Aorta (tissue), 5 donors: Measurements from ENCODE around the gene LGALS9C. TPM values are rescaled to one million over a fixed set of nuclear protein-coding genes. Genes with fewer than 3 reads are reported as not detected.
"Not testable (repeated sequence)": the region's sequence is repeated elsewhere in the genome, so short reads cannot be mapped to it uniquely, and the experiment has no call there.

Experiments used
- ATAC-seq: fragments of 200-7000 bp; cut with Tn5 transposase; one replicate; pipeline ENCODE4 v1.9.1; 2022; ENCODE audit warnings: moderate library complexity; ENCODE audit not compliant: low FRiP score
- DNase-seq, 2 donors: peaks; one replicate each; pipeline ENCODE4 v3.0.0-alpha.2; 2020
- H3K27ac ChIP-seq, 2 donors: one replicate each; pipeline ENCODE4 v1.5.1; 2013; ENCODE audit warnings: low read length in 2 of 2, mild to moderate bottlenecking in 2 of 2, moderate library complexity in 2 of 2, control low read depth in 1 of 2, inconsistent platforms in 1 of 2, low read depth in 1 of 2
- H3K27me3 ChIP-seq, 2 donors: one replicate each; pipeline ENCODE4 v1.6.1; 2013; ENCODE audit warnings: control low read depth in 1 of 2, low read length in 1 of 2, mild to moderate bottlenecking in 1 of 2, moderate library complexity in 1 of 2; ENCODE audit not compliant: insufficient read depth in 2 of 2, control insufficient read depth in 1 of 2
- H3K36me3 ChIP-seq, 2 donors: one replicate each; pipeline ENCODE4 v1.6.1; 2013; ENCODE audit warnings: control low read depth in 1 of 2, low read length in 1 of 2, mild to moderate bottlenecking in 1 of 2; ENCODE audit not compliant: insufficient read depth in 2 of 2, control insufficient read depth in 1 of 2
- H3K4me1 ChIP-seq, 2 donors: one replicate each; pipeline ENCODE4 v1.6.1; 2013; ENCODE audit warnings: low read length in 2 of 2, control low read depth in 1 of 2, mild to moderate bottlenecking in 1 of 2, moderate library complexity in 1 of 2; ENCODE audit not compliant: insufficient read depth in 2 of 2, control insufficient read depth in 1 of 2
- H3K4me3 ChIP-seq, 2 donors: one replicate each; pipeline ENCODE4 v1.5.1; 2013; ENCODE audit warnings: low read length in 2 of 2, control low read depth in 1 of 2, mild to moderate bottlenecking in 1 of 2
- H3K9me3 ChIP-seq: one replicate; pipeline ENCODE4 v1.6.1; 2013; ENCODE audit warnings: mild to moderate bottlenecking, low read length; ENCODE audit not compliant: control insufficient read depth
- WGBS, 2 donors: extraction: QIAGEN DNeasy Blood & Tissue Kit; methylation state at CpG; one replicate each; pipeline ENCODE4 v1.1.7; 2013; 5-methylcytosine and 5-hydroxymethylcytosine counted together
- intact Hi-C, 2 donors: fragments of 100-400 bp; cut with DNase I; formaldehyde crosslinking; loops; one replicate each; pipeline versions ENCODE4 v1.14.2 to v1.15.0; 2022
- polyA plus RNA-seq, 2 donors: library from polyadenylated mRNA; stranded (reverse); fragments of 200-250 nt; gene quantifications; one replicate each; pipeline ENCODE4 v1.2.3, GENCODE V29; 2013
- total RNA-seq, 2 donors: library from RNA; stranded (reverse); fragmentation: NEBNext Ultra II Directional; extraction: Animal tissue kit (Norgen Biotek cat#: 25700); gene quantifications; one replicate each; pipeline ENCODE4 v1.2.1, GENCODE V29; 2021
- donor health status: healthy with polysubstance abuse.
- donor health status: Bipolar disorder and iron deficiency.
- donor health status: DM: no; HTN: no; CAD: no.
- donor health status: DM: no; HTN: no; CAD: no.
- donor health status: DM: yes; HTN: yes; CAD: no.

The LGALS9C gene
- total and polyA plus RNA-seq, 4 donors: 0.18 to 1.5 TPM; not detected in 2

DNA sequence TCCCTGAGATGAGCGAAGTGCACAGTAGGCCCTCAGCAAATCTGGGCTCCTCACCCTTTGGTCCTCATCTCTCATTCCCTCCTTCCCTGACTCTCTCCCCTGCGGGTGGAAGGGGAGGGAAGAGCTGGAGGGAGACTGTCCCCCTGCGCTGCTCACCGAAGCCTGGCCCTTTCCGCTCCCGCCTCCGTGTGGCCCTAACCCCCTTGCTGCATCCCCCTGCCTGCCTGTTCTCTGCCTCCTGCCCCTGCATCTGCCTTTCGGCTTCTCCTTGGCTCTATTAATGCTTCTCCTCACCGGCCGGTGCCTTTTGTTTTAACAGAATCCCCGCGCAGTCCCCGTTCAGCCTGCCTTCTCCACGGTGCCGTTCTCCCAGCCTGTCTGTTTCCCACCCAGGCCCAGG is 12.0 kb downstream of the LGALS9C start:
- ATAC-seq, intact Hi-C loops: not testable (repeated sequence)
- WGBS, 2 donors: 59 to 61% methylated on average over 12 to 14 of the region's 15 CpGs

GRCh38 chr17:18490016-18490415 is 13.4 kb downstream of the LGALS9C start:
- H3K36me3 ChIP-seq, DNase-seq, intact Hi-C loops, H3K27me3 ChIP-seq, H3K27ac ChIP-seq, H3K4me1 ChIP-seq, H3K4me3 ChIP-seq, H3K9me3 ChIP-seq, ATAC-seq: not testable (repeated sequence)
- WGBS, 2 donors: 91 to 95% methylated on average over 2 to 3 of the region's 7 CpGs

More for the DNA sequence above, 12.0 kb downstream of the LGALS9C start:
- DNase-seq, H3K4me1 ChIP-seq, H3K36me3 ChIP-seq, H3K27me3 ChIP-seq, H3K27ac ChIP-seq, H3K9me3 ChIP-seq, H3K4me3 ChIP-seq: not testable (repeated sequence)

DNA sequence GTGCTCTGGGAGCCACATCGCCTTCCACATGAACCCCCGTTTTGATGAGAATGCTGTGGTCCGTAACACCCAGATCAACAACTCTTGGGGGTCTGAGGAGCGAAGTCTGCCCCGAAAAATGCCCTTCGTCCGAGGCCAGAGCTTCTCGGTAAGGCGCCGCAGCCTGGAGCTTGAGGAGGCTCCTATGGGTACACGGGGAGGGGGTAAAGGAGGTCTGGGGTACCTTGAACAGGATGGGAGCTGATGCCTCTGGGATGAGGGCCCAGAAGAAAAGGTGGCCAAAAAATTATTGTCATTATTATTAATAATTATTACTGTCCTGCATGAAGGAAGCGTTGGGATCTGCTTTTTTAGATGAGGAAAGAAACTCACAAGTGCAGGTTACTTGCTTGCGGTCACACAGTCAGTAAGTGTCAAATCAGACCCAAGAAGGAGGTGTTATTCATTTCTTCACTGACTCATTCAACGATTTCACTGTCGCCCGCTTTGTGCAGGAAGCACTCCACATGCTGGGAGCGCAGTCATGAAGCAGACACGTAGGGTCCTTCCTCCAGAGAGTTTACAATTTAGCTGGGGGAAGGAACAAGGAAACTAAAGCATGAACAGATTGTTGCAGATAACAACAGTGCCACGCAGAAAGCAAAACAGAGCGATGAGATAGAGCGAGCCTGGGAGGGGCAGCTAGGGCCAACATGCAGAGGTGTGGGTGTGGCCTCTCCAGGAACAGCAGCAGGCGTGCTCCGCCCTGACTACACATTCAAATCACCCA is 16.3 kb downstream of the LGALS9C start:
- H3K27me3 ChIP-seq, H3K27ac ChIP-seq, H3K36me3 ChIP-seq, DNase-seq, H3K4me1 ChIP-seq, H3K4me3 ChIP-seq, intact Hi-C loops, H3K9me3 ChIP-seq, ATAC-seq: not testable (repeated sequence)
- 61 to 66% methylated on average over 5 to 14 of the region's 23 CpGs for WGBS, 2 donors

DNA sequence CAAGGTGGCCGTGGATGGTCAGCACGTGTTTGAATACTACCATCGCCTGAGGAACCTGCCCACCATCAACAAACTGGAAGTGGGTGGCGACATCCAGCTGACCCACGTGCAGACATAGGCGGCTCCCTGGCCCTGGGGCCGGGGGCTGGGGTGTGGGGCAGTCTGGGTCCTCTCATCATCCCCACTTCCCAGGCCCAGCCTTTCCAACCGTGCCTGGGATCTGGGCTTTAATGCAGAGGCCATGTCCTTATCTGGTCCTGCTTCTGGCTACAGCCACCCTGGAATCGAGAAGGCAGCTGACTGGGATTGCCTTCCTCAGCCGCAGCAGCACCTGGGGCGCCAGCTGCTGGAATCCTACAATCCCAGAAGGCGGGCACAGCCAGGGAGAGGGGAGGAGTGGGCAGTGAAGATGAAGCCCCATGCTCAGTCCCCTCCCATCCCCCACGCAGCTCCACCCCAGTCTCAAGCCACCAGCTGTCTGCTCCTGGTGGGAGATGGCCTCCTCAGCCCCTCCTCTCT is 17.7 kb downstream of the LGALS9C start:
- H3K27me3 ChIP-seq, H3K4me3 ChIP-seq, H3K4me1 ChIP-seq, H3K36me3 ChIP-seq, ATAC-seq, H3K27ac ChIP-seq, DNase-seq, H3K9me3 ChIP-seq, intact Hi-C loops: not testable (repeated sequence)
- WGBS, 2 donors: 56 to 65% methylated on average over 8 to 10 of the region's 13 CpGs

DNA sequence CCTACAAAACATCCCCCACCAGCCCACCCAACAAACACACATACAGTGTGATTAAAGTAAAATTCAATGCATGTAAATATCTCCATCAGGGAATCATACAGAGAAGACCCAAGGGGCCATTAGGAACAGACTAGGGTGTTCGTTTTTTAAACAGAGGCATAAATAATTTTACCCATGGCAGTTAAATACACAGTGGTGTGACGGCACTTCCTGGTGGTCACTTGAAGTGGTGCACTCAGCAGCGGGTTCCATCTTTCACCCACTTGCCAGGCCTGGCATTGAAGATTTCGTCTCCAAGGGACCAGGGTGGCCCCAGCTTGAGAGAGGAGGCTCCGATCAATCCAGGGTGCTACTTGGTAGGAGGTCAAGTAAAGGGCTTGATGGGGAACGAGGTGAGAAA is 20.5 kb downstream of the LGALS9C start:
- H3K4me3 ChIP-seq, H3K9me3 ChIP-seq, DNase-seq, H3K4me1 ChIP-seq, H3K36me3 ChIP-seq, H3K27ac ChIP-seq, ATAC-seq, H3K27me3 ChIP-seq, intact Hi-C loops: not testable (repeated sequence)
- WGBS, 2 donors: 55 to 58% methylated on average over 5 to 6 of the region's 6 CpGs

DNA sequence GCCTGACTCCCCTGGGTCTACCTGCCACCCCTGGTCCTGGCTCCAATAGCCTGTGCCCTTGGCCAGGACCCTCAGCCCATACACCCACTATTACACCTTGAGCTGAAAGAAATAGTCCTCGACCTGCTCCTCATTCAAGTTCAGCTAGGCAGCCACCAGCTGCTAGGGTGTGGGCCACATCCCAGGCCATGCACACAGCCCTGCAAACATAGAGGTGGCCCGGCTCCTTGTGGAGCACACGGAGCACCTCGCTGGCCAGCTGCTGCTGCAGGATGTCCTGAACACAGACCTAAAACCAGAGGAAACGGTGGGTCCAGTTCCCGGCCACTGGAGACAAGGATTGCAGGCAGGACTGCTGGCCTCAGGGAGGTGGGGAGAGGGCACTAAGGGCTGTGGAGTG is 22.5 kb downstream of the LGALS9C start:
- DNase-seq, H3K27me3 ChIP-seq, H3K4me3 ChIP-seq, H3K27ac ChIP-seq, H3K4me1 ChIP-seq, ATAC-seq, intact Hi-C loops, H3K9me3 ChIP-seq, H3K36me3 ChIP-seq: not testable (repeated sequence)
- 73 to 74% methylated on average over 2 of the region's 6 CpGs for whole genome bisulfite sequencing, 2 donors

GRCh38 chr17:18499756-18500155 is 23.2 kb downstream of the LGALS9C start:
- WGBS, 2 donors: 71 to 85% methylated on average over 13 to 15 of the region's 15 CpGs
- H3K27ac ChIP-seq, DNase-seq, H3K27me3 ChIP-seq, H3K4me1 ChIP-seq, intact Hi-C loops, ATAC-seq, H3K36me3 ChIP-seq, H3K9me3 ChIP-seq, H3K4me3 ChIP-seq: not testable (repeated sequence)

DNA sequence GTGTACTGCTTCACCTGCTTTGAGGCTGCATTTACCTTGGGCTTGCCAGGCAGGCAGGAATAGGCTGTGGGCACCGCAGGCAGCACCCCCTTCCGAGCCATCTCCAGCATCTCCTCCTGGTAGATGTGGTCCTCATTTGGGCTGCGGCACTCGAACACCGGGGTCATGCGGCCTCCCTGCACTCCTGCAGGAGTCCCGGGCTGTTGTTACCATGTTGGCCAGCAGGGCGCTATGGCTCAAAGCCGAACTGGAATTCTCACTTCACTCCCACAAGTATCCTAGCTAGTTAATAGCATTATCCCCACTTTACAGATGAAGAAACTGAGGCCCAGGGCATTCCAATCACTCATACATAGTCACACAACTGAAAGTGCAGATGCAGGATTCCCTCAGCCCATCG is 23.7 kb downstream of the LGALS9C start:
- H3K27me3 ChIP-seq, intact Hi-C loops, H3K27ac ChIP-seq, H3K4me3 ChIP-seq, ATAC-seq, H3K36me3 ChIP-seq, H3K4me1 ChIP-seq, H3K9me3 ChIP-seq, DNase-seq: not testable (repeated sequence)
- 58 to 73% methylated on average over 2 of the region's 10 CpGs for WGBS, 2 donors

- H3K27me3 ChIP-seq, H3K9me3 ChIP-seq, H3K4me1 ChIP-seq, DNase-seq, H3K4me3 ChIP-seq, H3K27ac ChIP-seq, H3K36me3 ChIP-seq, ATAC-seq, intact Hi-C loops: not testable (repeated sequence)
- WGBS, 2 donors: 74 to 75% methylated on average over 8 to 14 of the region's 18 CpGs
Measured at GRCh38 chr17:18500816-18501215, 24.2 kb downstream of the LGALS9C start.
